NCI-H748 (cell line): ENCODE results near the gene KCNK6.
"Not testable (repeated sequence)": the region's sequence is repeated elsewhere in the genome, so short reads cannot be mapped to it uniquely, and the experiment has no call there.

Experiments used
- DNase-seq: peaks from one replicate; lab custom pipeline; 2025; ENCODE audit not compliant: unreplicated experiment; lab: John Stamatoyannopoulos, UW

KCNK6 gene

GRCh38 chr19:38360839-38361631 lies 41.4 kb downstream of the KCNK6 start:
- DNase-seq = no peak

- peak; percentile 96 for DNase-seq
These were observed 42.0 kb downstream of the KCNK6 start for GRCh38 chr19:38361633-38362075.

- DNase-seq = peak; percentile 95
These were observed 42.7 kb downstream of the KCNK6 start for GRCh38 chr19:38362076-38362945.

- not testable (repeated sequence) for DNase-seq
These were observed 43.5 kb downstream of the KCNK6 start for GRCh38 chr19:38362946-38363688.

- no peak for DNase-seq
These were observed 47.4 kb downstream of the KCNK6 start for GRCh38 chr19:38367041-38367440.

- no peak for DNase-seq
These were observed 49.9 kb downstream of the KCNK6 start for GRCh38 chr19:38369584-38369983.

- DNase-seq = no peak
These were observed 50.7 kb downstream of the KCNK6 start for GRCh38 chr19:38370299-38370698.

GRCh38 chr19:38371081-38371480 lies 51.4 kb downstream of the KCNK6 start:
- no peak for DNase-seq

- no peak for DNase-seq
These were observed 54.3 kb downstream of the KCNK6 start for GRCh38 chr19:38373907-38374331.

GRCh38 chr19:38374332-38375097 lies 54.9 kb downstream of the KCNK6 start, which contains the start of gene PSMD8:
TSS of gene PSMD8 (plus strand) at chr19:38374571. CDS start at chr19:38374602, 31 bp downstream.
- peak; percentile 100 for DNase-seq

- DNase-seq = no peak
These were observed 55.5 kb downstream of the KCNK6 start for GRCh38 chr19:38375098-38375493.

- DNase-seq = no peak
These were observed 56.1 kb downstream of the KCNK6 start for GRCh38 chr19:38375748-38376147.

GRCh38 chr19:38376576-38376975 lies 56.9 kb downstream of the KCNK6 start:
- no peak for DNase-seq

- no peak for DNase-seq
These were observed 57.4 kb downstream of the KCNK6 start for GRCh38 chr19:38377052-38377451.

GRCh38 chr19:38378866-38379265 lies 59.2 kb downstream of the KCNK6 start:
- DNase-seq = no peak

- no peak for DNase-seq
These were observed 61.5 kb downstream of the KCNK6 start for GRCh38 chr19:38381138-38381537.
